RWPE1 (cell line): ENCODE results near the gene DDX10.

Experiments used
- CTCF ChIA-PET: fragments of 350-600 bp; sonication (Branson Sonifier 250); formaldehyde crosslinking; extraction: SDS; loops from one replicate; lab custom pipeline; 2021; lab: Yijun Ruan, JAX
- POLR2A ChIA-PET: fragments of 400-600 bp; formaldehyde crosslinking; extraction: SDS; loops from one replicate; lab custom pipeline; 2020; ENCODE audit warnings: antibody characterized with exemption; ENCODE audit not compliant: low non-redundant PET; lab: Yijun Ruan, JAX
- DNase-seq: peaks from one replicate; pipeline ENCODE4 v3.0.0; 2012; ENCODE audit warnings: low spot score
- H3K27ac ChIP-seq: fragments of 450-650 bp; 2 replicates; pipeline ENCODE4 v1.5.1; 2017
- TF ChIP-seq, protein P1 (sequence below): fragments of 450-650 bp; conservative IDR thresholded peaks from 2 replicates; pipeline ENCODE4 v1.5.1; 2017; ENCODE audit warnings: low read depth, mild to moderate bottlenecking

DDX10 gene

DNA sequence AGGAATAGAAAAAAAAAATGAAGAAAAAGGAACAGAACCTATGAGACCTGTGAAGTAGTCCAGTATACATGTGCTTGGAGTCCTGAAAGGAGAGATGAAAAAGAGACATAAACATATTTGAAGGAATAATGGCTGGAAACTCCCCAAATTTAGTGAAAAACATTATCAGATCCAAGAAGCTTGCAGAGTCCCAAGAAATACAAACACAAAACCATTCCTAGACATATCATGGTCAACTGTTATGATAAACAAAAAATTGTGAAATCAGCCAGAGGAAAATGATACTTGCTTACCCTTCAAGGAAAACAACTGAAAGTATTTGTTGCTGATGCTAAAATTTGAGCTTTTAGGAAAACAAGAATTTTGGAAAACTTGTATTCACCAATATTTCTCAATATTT, 250.1 kb downstream of the DDX10 start:
- DNase-seq, result no peak
- ChIA-PET POLR2A (no interaction called here), CTCF (interaction anchor here (0.6 to 0.7 kb wide), 3 partner anchors 88 to 1196 kb away, joined by 3 read pairs; no protein-coding TSS in a partner anchor)
- TF ChIP-seq, protein P1, sequence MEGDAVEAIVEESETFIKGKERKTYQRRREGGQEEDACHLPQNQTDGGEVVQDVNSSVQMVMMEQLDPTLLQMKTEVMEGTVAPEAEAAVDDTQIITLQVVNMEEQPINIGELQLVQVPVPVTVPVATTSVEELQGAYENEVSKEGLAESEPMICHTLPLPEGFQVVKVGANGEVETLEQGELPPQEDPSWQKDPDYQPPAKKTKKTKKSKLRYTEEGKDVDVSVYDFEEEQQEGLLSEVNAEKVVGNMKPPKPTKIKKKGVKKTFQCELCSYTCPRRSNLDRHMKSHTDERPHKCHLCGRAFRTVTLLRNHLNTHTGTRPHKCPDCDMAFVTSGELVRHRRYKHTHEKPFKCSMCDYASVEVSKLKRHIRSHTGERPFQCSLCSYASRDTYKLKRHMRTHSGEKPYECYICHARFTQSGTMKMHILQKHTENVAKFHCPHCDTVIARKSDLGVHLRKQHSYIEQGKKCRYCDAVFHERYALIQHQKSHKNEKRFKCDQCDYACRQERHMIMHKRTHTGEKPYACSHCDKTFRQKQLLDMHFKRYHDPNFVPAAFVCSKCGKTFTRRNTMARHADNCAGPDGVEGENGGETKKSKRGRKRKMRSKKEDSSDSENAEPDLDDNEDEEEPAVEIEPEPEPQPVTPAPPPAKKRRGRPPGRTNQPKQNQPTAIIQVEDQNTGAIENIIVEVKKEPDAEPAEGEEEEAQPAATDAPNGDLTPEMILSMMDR, result no peak
- no peak overlapping the region for H3K27ac ChIP-seq

- DNase-seq, result no peak
- H3K27ac ChIP-seq, result no peak overlapping the region
- ChIA-PET CTCF (interaction anchor here (0.9 kb wide), 1 partner anchor 41 kb away, joined by 3 read pairs; no protein-coding TSS in a partner anchor), POLR2A (no interaction called here)
- TF ChIP-seq, protein P1, result no peak
Measured at GRCh38 chr11:108915666-108916065, 250.8 kb downstream of the DDX10 start.

DNA sequence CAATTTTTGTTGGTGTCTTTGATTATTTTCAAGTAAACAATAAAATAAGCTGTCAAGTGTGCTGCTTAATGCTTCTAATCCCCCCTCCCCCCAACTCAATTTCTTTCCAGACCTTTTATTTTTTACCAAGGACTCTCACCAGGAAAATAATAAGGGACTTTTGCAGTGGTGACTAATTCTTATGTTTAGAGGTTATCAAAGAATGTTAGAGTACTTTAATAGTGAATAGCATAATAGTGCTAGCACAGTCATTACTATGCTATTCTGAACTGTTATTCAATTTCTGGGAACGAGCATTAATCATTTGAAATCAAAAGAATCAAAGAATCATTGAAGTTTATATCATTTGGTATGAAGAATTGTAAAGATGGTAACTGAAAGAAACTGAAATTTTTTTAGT, 251.4 kb downstream of the DDX10 start:
- no peak for DNase-seq
- ChIA-PET CTCF (interaction anchor here (0.9 kb wide), 1 partner anchor 41 kb away, joined by 3 read pairs; no protein-coding TSS in a partner anchor), POLR2A (no interaction called here)
- TF ChIP-seq, protein P1, result no peak
- no peak overlapping the region for H3K27ac ChIP-seq

- TF ChIP-seq, protein P1, result no peak
- DNase-seq, result no peak
- ChIA-PET CTCF (no interaction called here), POLR2A (no interaction called here)
- H3K27ac ChIP-seq, result no peak overlapping the region
Measured at GRCh38 chr11:108916935-108917334, 252.1 kb downstream of the DDX10 start.

DNA sequence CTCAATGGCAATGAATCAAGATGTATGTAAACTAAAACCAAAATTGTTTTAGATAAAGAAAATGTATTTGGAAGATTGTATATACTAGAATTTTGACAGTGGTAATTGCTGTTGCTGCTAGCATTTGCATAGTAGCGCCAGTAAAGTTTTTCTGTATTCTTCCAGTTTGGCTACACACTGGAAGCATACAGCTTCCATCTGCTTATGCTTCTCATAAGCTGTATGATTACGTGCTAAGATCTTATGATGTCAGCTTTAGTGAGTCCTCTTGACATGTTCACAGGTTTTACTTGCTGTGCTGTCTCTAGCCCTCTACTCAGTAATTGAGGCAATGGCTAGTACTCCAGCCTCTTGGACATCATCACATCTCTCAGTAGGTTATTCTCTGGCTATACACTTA, 256.3 kb downstream of the DDX10 start:
- POLR2A ChIA-PET, result no interaction called here
- TF ChIP-seq, protein P1, result no peak
- CTCF ChIA-PET, result no interaction called here
- H3K27ac ChIP-seq, result no peak overlapping the region
- DNase-seq, result no peak

DNA sequence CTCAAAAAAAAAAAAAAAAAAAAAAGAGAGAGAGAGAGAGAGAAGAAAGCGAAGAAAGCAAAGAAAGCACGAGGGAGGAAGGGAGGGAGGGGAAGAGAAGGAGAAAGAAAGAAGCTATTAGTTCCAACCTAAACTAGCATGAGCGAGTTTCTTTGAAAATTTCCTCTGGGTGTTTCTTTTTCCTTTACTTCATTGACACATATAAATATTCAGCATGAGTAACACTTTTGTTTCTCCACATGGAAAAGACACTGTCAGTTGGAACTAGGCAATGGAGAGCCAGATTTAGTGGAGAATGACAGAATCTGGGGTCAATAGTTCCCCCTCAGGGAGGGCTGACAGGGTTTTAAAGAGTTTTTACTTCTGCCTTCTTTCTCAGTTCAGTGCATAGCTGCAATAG, 257.4 kb downstream of the DDX10 start:
- ChIA-PET POLR2A (no interaction called here), CTCF (no interaction called here)
- DNase-seq, result no peak
- H3K27ac ChIP-seq, result no peak overlapping the region
- TF ChIP-seq, protein P1, result no peak
